Embryonic facial prominence (tissue), 1 donor: ENCODE data around the gene MACC1.

Experiments used
- DNase-seq: peaks from one replicate; pipeline ENCODE4 v3.0.0-alpha.2; 2016; ENCODE audit errors: extremely low spot score

Gene MACC1

GRCh38 chr7:20173828-20174227 lies 43.4 kb downstream of the MACC1 start:
- DNase-seq = no peak

GRCh38 chr7:20172736-20173334 lies 44.3 kb downstream of the MACC1 start:
- no peak for DNase-seq

- no peak for DNase-seq
Measured at GRCh38 chr7:20170633-20171032, 46.6 kb downstream of the MACC1 start.

- DNase-seq = no peak
Measured at GRCh38 chr7:20165146-20165510, 52.1 kb downstream of the MACC1 start.

- no peak for DNase-seq
Measured at GRCh38 chr7:20164425-20165145, 52.6 kb downstream of the MACC1 start.

- DNase-seq = no peak
Measured at GRCh38 chr7:20162665-20163064, 54.5 kb downstream of the MACC1 start.

GRCh38 chr7:20159226-20159747 lies 57.9 kb downstream of the MACC1 start:
- no peak for DNase-seq

- DNase-seq = no peak
Measured at GRCh38 chr7:20158684-20159083, 58.5 kb downstream of the MACC1 start.

GRCh38 chr7:20157456-20157855 lies 59.7 kb downstream of the MACC1 start:
- DNase-seq = no peak

GRCh38 chr7:20153999-20154398 lies 63.2 kb downstream of the MACC1 start:
- no peak for DNase-seq

- no peak for DNase-seq
Measured at GRCh38 chr7:20153567-20153966, 63.6 kb downstream of the MACC1 start.

- no peak for DNase-seq
Measured at GRCh38 chr7:20152511-20152910, 64.7 kb downstream of the MACC1 start.

- no peak for DNase-seq
Measured at GRCh38 chr7:20151708-20152456, 65.3 kb downstream of the MACC1 start.

- DNase-seq = no peak
Measured at GRCh38 chr7:20146451-20146850, 70.7 kb downstream of the MACC1 start.

- no peak for DNase-seq
Measured at GRCh38 chr7:20144801-20145200, 72.4 kb downstream of the MACC1 start.

GRCh38 chr7:20141666-20142065 lies 75.5 kb downstream of the MACC1 start:
- DNase-seq = peak; percentile 67

GRCh38 chr7:20141002-20141345 lies 76.2 kb downstream of the MACC1 start:
- no peak for DNase-seq

GRCh38 chr7:20140291-20141001 lies 76.7 kb downstream of the MACC1 start:
- DNase-seq = no peak

- no peak for DNase-seq
Measured at GRCh38 chr7:20136647-20137046, 80.5 kb downstream of the MACC1 start.

GRCh38 chr7:20133803-20134202 lies 83.4 kb downstream of the MACC1 start:
- DNase-seq = no peak

GRCh38 chr7:20132585-20132984 lies 84.6 kb downstream of the MACC1 start:
- DNase-seq = no peak

GRCh38 chr7:20131776-20132175 lies 85.4 kb downstream of the MACC1 start:
- no peak for DNase-seq
